Natural killer cell treated with Interleukin-12 subunit alpha and Interleukin-12 subunit beta and Interleukin-15 and Interleukin-18, amount 100 ng/mL, for 72 hours (primary cell): Measurements from ENCODE around the gene FOXN3. TPM values are rescaled to one million over a fixed set of nuclear protein-coding genes. Genes with fewer than 3 reads are reported as not detected.
"Not testable (repeated sequence)": the region's sequence is repeated elsewhere in the genome, so short reads cannot be mapped to it uniquely, and the experiment has no call there.

Experiments
- ATAC-seq, 2 donors: fragments of 150-1000 bp; cut with Tn5 transposase in 1 of 2; sonication (Bioruptor Pico), chemical (Tn5 transposase) in 1 of 2; 2 replicates each; pipeline ENCODE4 v1.10.0; 2021
- DNase-seq: peaks from one replicate; pipeline ENCODE4 v3.0.0; 2022; ENCODE audit warnings: low spot score
- H3K27ac Mint-ChIP-seq, 2 donors: 1 replicate in 1 of 2; 2 replicates in 1 of 2; pipeline ENCODE4 v1.8.0; 2022; ENCODE audit warnings: mixed read lengths in 2 of 2, mild to moderate bottlenecking in 1 of 2, moderate library complexity in 1 of 2
- H3K27me3 Mint-ChIP-seq, 2 donors: 1 replicate in 1 of 2; 2 replicates in 1 of 2; pipeline ENCODE4 v1.8.0; 2022; ENCODE audit warnings: mixed read lengths in 2 of 2
- H3K36me3 Mint-ChIP-seq: one replicate; pipeline ENCODE4 v1.8.0; 2022; ENCODE audit warnings: mixed read lengths
- H3K4me1 Mint-ChIP-seq, 2 donors: 1 replicate in 1 of 2; 2 replicates in 1 of 2; pipeline ENCODE4 v1.8.0; 2022; ENCODE audit warnings: low read depth in 2 of 2, mixed read lengths in 2 of 2, mild to moderate bottlenecking in 1 of 2
- H3K4me3 Mint-ChIP-seq: one replicate; pipeline ENCODE4 v1.8.0; 2022; ENCODE audit warnings: mixed read lengths
- H3K9me3 Mint-ChIP-seq: 2 replicates; pipeline ENCODE4 v1.8.0; 2022; ENCODE audit warnings: mixed read lengths
- total RNA-seq, 2 donors: library from RNA; stranded (reverse); gene quantifications; one replicate each; pipeline ENCODE4 v1.2.3, GENCODE V29; 2022

The FOXN3 gene
- total RNA-seq, 2 donors from 2014 or later = 127 to 133 TPM

GRCh38 chr14:89209558-89209957 lies 207.5 kb downstream of the FOXN3 start:
- H3K4me1 Mint-ChIP-seq = peaks cover 20 to 40% of the 10 kb centered on the region in 2 donors

GRCh38 chr14:89207925-89208328 lies 209.1 kb downstream of the FOXN3 start:
- Mint-ChIP-seq H3K36me3 (no peaks in the 10 kb centered on the region), H3K9me3 (no peaks in the 10 kb centered on the region), H3K4me3 (no peak overlapping the region), H3K4me1 (peaks cover 31 to 52% of the 10 kb centered on the region in 2 donors), H3K27ac (peak overlapping the region in 1 of 2 donors; percentile 73), H3K27me3 (no peaks in the 10 kb centered on the region)
- DNase-seq (no peak), ATAC-seq (no peak)

More at GRCh38 chr14:89209558-89209957, 207.5 kb downstream of the FOXN3 start:
- H3K36me3 Mint-ChIP-seq = no peaks in the 10 kb centered on the region
- no peak for DNase-seq
- no peak overlapping the region for H3K4me3 Mint-ChIP-seq
- H3K27me3 Mint-ChIP-seq = no peaks in the 10 kb centered on the region
- H3K9me3 Mint-ChIP-seq = no peaks in the 10 kb centered on the region
- no peak for ATAC-seq
- peak overlapping the region in 1 of 2 donors; percentile 73 for H3K27ac Mint-ChIP-seq

GRCh38 chr14:89206389-89207031 lies 210.5 kb downstream of the FOXN3 start:
- H3K4me3 Mint-ChIP-seq = no peak overlapping the region
- no peaks in the 10 kb centered on the region for H3K36me3 Mint-ChIP-seq
- DNase-seq (no peak), ATAC-seq (no peak)
- H3K27ac Mint-ChIP-seq = no peak overlapping the region
- no peaks in the 10 kb centered on the region for H3K27me3 Mint-ChIP-seq
- H3K9me3 Mint-ChIP-seq = no peaks in the 10 kb centered on the region
- H3K4me1 Mint-ChIP-seq = peaks cover 44 to 63% of the 10 kb centered on the region in 2 donors

GRCh38 chr14:89205137-89205740 lies 211.8 kb downstream of the FOXN3 start:
- DNase-seq (no peak), ATAC-seq (no peak)
- no peak overlapping the region for H3K4me3 Mint-ChIP-seq
- H3K27me3 Mint-ChIP-seq = no peaks in the 10 kb centered on the region
- no peak overlapping the region for H3K27ac Mint-ChIP-seq
- H3K36me3 Mint-ChIP-seq = no peaks in the 10 kb centered on the region
- no peaks in the 10 kb centered on the region for H3K9me3 Mint-ChIP-seq
- peaks cover 55 to 63% of the 10 kb centered on the region in 2 donors for H3K4me1 Mint-ChIP-seq

GRCh38 chr14:89202413-89203190 lies 214.4 kb downstream of the FOXN3 start:
- Mint-ChIP-seq H3K4me3 (peak overlapping the region; percentile 30), H3K9me3 (no peaks in the 10 kb centered on the region), H3K27me3 (no peaks in the 10 kb centered on the region), H3K36me3 (no peaks in the 10 kb centered on the region), H3K27ac (peak overlapping the region; percentile 56 to 80), H3K4me1 (peaks cover 70 to 72% of the 10 kb centered on the region in 2 donors)
- DNase-seq (no peak), ATAC-seq (no peak)

GRCh38 chr14:89201645-89202044 lies 215.4 kb downstream of the FOXN3 start:
- Mint-ChIP-seq H3K27ac (peak overlapping the region; percentile 56 to 80), H3K36me3 (no peaks in the 10 kb centered on the region), H3K4me1 (peaks cover 68 to 73% of the 10 kb centered on the region in 2 donors), H3K4me3 (peak overlapping the region; percentile 30), H3K9me3 (no peaks in the 10 kb centered on the region), H3K27me3 (no peaks in the 10 kb centered on the region)
- peak; percentile 49 to 68 for ATAC-seq
- DNase-seq = no peak

- ATAC-seq, H3K9me3 Mint-ChIP-seq, H3K4me3 Mint-ChIP-seq, H3K27me3 Mint-ChIP-seq, H3K36me3 Mint-ChIP-seq, DNase-seq: not testable (repeated sequence)
- H3K4me1 Mint-ChIP-seq = peaks cover 68 to 72% of the 10 kb centered on the region in 2 donors
- peak overlapping the region in 1 of 2 donors; percentile 17 for H3K27ac Mint-ChIP-seq
Measured at GRCh38 chr14:89199357-89199756, 217.7 kb downstream of the FOXN3 start.

- no peak overlapping the region for H3K4me3 Mint-ChIP-seq
- no peaks in the 10 kb centered on the region for H3K36me3 Mint-ChIP-seq
- DNase-seq (no peak), ATAC-seq (no peak)
- H3K9me3 Mint-ChIP-seq = no peaks in the 10 kb centered on the region
- H3K27ac Mint-ChIP-seq = peak overlapping the region in 1 of 2 donors; percentile 17
- no peaks in the 10 kb centered on the region for H3K27me3 Mint-ChIP-seq
- H3K4me1 Mint-ChIP-seq = peaks cover 65 to 67% of the 10 kb centered on the region in 2 donors
Measured at GRCh38 chr14:89198544-89199329, 218.3 kb downstream of the FOXN3 start.

GRCh38 chr14:89197623-89198022 lies 219.4 kb downstream of the FOXN3 start:
- no peaks in the 10 kb centered on the region for H3K36me3 Mint-ChIP-seq
- DNase-seq = no peak
- no peak for ATAC-seq
- H3K27ac Mint-ChIP-seq = peak overlapping the region in 1 of 2 donors; percentile 70
- no peak overlapping the region for H3K4me3 Mint-ChIP-seq
- H3K9me3 Mint-ChIP-seq = no peaks in the 10 kb centered on the region
- no peaks in the 10 kb centered on the region for H3K27me3 Mint-ChIP-seq
- H3K4me1 Mint-ChIP-seq = peaks cover 57 to 60% of the 10 kb centered on the region in 2 donors

- Mint-ChIP-seq H3K9me3 (no peaks in the 10 kb centered on the region), H3K27me3 (no peaks in the 10 kb centered on the region), H3K4me1 (peaks cover 46 to 50% of the 10 kb centered on the region in 2 donors), H3K27ac (peak overlapping the region in 1 of 2 donors; percentile 70), H3K36me3 (no peaks in the 10 kb centered on the region), H3K4me3 (no peak overlapping the region)
- DNase-seq = no peak
- ATAC-seq = no peak
Measured at GRCh38 chr14:89196545-89196944, 220.5 kb downstream of the FOXN3 start.

- H3K4me1 Mint-ChIP-seq = peaks cover 35 to 39% of the 10 kb centered on the region in 2 donors
- no peaks in the 10 kb centered on the region for H3K9me3 Mint-ChIP-seq
- no peak overlapping the region for H3K4me3 Mint-ChIP-seq
Measured at GRCh38 chr14:89194376-89194775, 222.7 kb downstream of the FOXN3 start.

GRCh38 chr14:89190765-89191513 lies 226.1 kb downstream of the FOXN3 start:
- H3K36me3 Mint-ChIP-seq = no peaks in the 10 kb centered on the region
- ATAC-seq = no peak
- DNase-seq = no peak
- H3K9me3 Mint-ChIP-seq = no peaks in the 10 kb centered on the region
- H3K27ac Mint-ChIP-seq = no peak overlapping the region
- H3K4me1 Mint-ChIP-seq = peaks cover 24 to 30% of the 10 kb centered on the region in 2 donors
- H3K4me3 Mint-ChIP-seq = no peak overlapping the region
- no peaks in the 10 kb centered on the region for H3K27me3 Mint-ChIP-seq

More at GRCh38 chr14:89194376-89194775, 222.7 kb downstream of the FOXN3 start:
- DNase-seq (no peak), ATAC-seq (no peak)
- H3K36me3 Mint-ChIP-seq = no peaks in the 10 kb centered on the region
- no peaks in the 10 kb centered on the region for H3K27me3 Mint-ChIP-seq
- no peak overlapping the region for H3K27ac Mint-ChIP-seq

GRCh38 chr14:89188492-89188891 lies 228.5 kb downstream of the FOXN3 start:
- H3K27me3 Mint-ChIP-seq = no peaks in the 10 kb centered on the region
- H3K27ac Mint-ChIP-seq = no peak overlapping the region
- H3K36me3 Mint-ChIP-seq = no peaks in the 10 kb centered on the region
- no peak overlapping the region for H3K4me3 Mint-ChIP-seq
- ATAC-seq (no peak), DNase-seq (no peak)
- peaks cover 22 to 33% of the 10 kb centered on the region in 2 donors for H3K4me1 Mint-ChIP-seq
- H3K9me3 Mint-ChIP-seq = no peaks in the 10 kb centered on the region
